Mucosa of gallbladder (tissue), 1 donor: Measurements from ENCODE around the gene AOAH. TPM values are rescaled to one million over a fixed set of nuclear protein-coding genes. Genes with fewer than 3 reads are reported as not detected.
"Not testable (repeated sequence)": the region's sequence is repeated elsewhere in the genome, so short reads cannot be mapped to it uniquely, and the experiment has no call there.

ENCODE experiments used
- DNase-seq: peaks from one replicate; pipeline ENCODE4 v3.0.0-alpha.2; 2020; ENCODE audit warnings: low spot score
- total RNA-seq: library from RNA; stranded (reverse); gene quantifications from one replicate; pipeline ENCODE4 v1.2.1, GENCODE V29; 2021
- donor health status: DM: no; HTN: no; CAD: no.

Gene AOAH
- total RNA-seq, 1 donor from 2014 or later, result 17.0 TPM

GRCh38 chr7:36739351-36739750, 15.1 kb upstream of the AOAH start:
- no peak for DNase-seq

- no peak for DNase-seq
Observed at GRCh38 chr7:36736899-36737211, 12.6 kb upstream of the AOAH start.

GRCh38 chr7:36736090-36736898, 12.0 kb upstream of the AOAH start:
- no peak for DNase-seq

- DNase-seq, result no peak
Observed at GRCh38 chr7:36735172-36735571, 10.9 kb upstream of the AOAH start.

GRCh38 chr7:36734731-36735130, 10.4 kb upstream of the AOAH start:
- no peak for DNase-seq

GRCh38 chr7:36733411-36733810, 9.1 kb upstream of the AOAH start:
- DNase-seq, result no peak

- no peak for DNase-seq
Observed at GRCh38 chr7:36732806-36733205, 8.5 kb upstream of the AOAH start.

GRCh38 chr7:36730046-36730445, 5.8 kb upstream of the AOAH start:
- no peak for DNase-seq

- no peak for DNase-seq
Observed at GRCh38 chr7:36728143-36728542, 3.8 kb upstream of the AOAH start.

- no peak for DNase-seq
Observed at GRCh38 chr7:36726806-36727503, 2.7 kb upstream of the AOAH start.

GRCh38 chr7:36726311-36726710, 2.0 kb upstream of the AOAH start:
- DNase-seq, result no peak

GRCh38 chr7:36724996-36725395, 702 bp upstream of the AOAH start:
- DNase-seq, result no peak

GRCh38 chr7:36723291-36723690, 1.0 kb downstream of the AOAH start:
- DNase-seq, result no peak

GRCh38 chr7:36719083-36719632, 5.1 kb downstream of the AOAH start:
- peak; percentile 38 for DNase-seq

- DNase-seq, result no peak
Observed at GRCh38 chr7:36717586-36717985, 6.7 kb downstream of the AOAH start.

- DNase-seq, result not testable (repeated sequence)
Observed at GRCh38 chr7:36716802-36717201, 7.5 kb downstream of the AOAH start.

GRCh38 chr7:36712015-36712414, 12.3 kb downstream of the AOAH start:
- DNase-seq, result no peak

GRCh38 chr7:36711256-36711655, 13.0 kb downstream of the AOAH start:
- DNase-seq, result no peak

GRCh38 chr7:36710186-36710791, 14.0 kb downstream of the AOAH start:
- DNase-seq, result no peak

GRCh38 chr7:36708767-36709166, 15.5 kb downstream of the AOAH start:
- DNase-seq, result no peak

GRCh38 chr7:36707898-36708297, 16.4 kb downstream of the AOAH start:
- DNase-seq, result no peak

- no peak for DNase-seq
Observed at GRCh38 chr7:36707465-36707864, 16.8 kb downstream of the AOAH start.

GRCh38 chr7:36703860-36704259, 20.4 kb downstream of the AOAH start:
- not testable (repeated sequence) for DNase-seq
